ENCODE results near the gene MRPS10. TPM values are rescaled to one million over a fixed set of nuclear protein-coding genes. Genes with fewer than 3 reads are reported as not detected.
A peak's percentile ranks its signal among the peaks of the same experiment; 100 is the strongest.

The MRPS10 gene
- polyA plus RNA-seq, 3 donors = 9.2 to 33.0 (median 31.4) TPM

DNA sequence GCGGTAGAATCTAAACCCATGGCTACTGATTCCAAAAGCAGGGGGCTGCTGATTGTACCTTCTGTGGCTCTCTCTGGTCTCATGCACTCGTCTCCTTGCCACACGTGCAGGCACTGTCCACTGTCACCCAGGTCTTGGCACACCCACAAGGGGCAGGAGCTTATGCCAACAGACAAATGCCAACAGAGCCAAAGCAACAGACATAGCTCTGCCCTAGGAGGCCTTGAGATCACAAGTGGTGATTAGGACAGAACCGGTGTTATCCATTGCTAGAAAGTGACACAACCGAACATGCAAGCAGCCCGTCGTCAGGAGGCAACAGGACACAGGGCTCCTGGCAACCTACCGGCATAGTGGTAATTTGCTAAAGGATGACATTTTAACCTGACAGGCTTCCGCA, 36.8 kb upstream of the MRPS10 start:
- no peak overlapping the region for H3K4me3 Mint-ChIP-seq
- no peak overlapping the region for H3K9ac ChIP-seq (ENCODE audit: insufficient read depth, low read length, poor library complexity, severe bottlenecking)
- no peaks in the 10 kb centered on the region for H3K9me3 ChIP-seq (replicated peaks in 1 of 2; ENCODE audit: control insufficient read depth in 1 of 2, insufficient read depth in 1 of 2, low read length in 2 of 2)
- peaks cover 83 to 96% of the 10 kb centered on the region in 2 donors for H3K36me3 Mint-ChIP-seq
- H2AFZ ChIP-seq (ENCODE audit: insufficient read depth, low read depth, low read length, poor library complexity, severe bottlenecking) = no peak overlapping the region
- peaks cover 81 to 97% of the 10 kb centered on the region in 2 donors for H3K36me3 ChIP-seq (replicated peaks in 1 of 2; ENCODE audit: control insufficient read depth in 1 of 2, insufficient read depth in 2 of 2, low read length in 2 of 2)
- H3K27me3 ChIP-seq (ENCODE audit: control insufficient read depth in 2 of 2, insufficient read depth in 2 of 2, low read length in 2 of 2) = no peaks in the 10 kb centered on the region
- no peaks in the 10 kb centered on the region for H3K79me2 ChIP-seq (ENCODE audit: insufficient read depth, low read length)
- 99% methylated on average over 9 of the region's 9 CpGs for WGBS (ENCODE audit: insufficient coverage)
- H3K9me3 Mint-ChIP-seq = no peaks in the 10 kb centered on the region
- no peak for DNase-seq
- H4K20me1 ChIP-seq (ENCODE audit: insufficient read depth, low read length) = no peaks in the 10 kb centered on the region
- peaks cover 0 to 1% (median 1%) of the 10 kb centered on the region in 3 donors for H3K27me3 Mint-ChIP-seq (ENCODE audit: low read depth in 3 of 3)
- TF ChIP-seq, protein P1, sequence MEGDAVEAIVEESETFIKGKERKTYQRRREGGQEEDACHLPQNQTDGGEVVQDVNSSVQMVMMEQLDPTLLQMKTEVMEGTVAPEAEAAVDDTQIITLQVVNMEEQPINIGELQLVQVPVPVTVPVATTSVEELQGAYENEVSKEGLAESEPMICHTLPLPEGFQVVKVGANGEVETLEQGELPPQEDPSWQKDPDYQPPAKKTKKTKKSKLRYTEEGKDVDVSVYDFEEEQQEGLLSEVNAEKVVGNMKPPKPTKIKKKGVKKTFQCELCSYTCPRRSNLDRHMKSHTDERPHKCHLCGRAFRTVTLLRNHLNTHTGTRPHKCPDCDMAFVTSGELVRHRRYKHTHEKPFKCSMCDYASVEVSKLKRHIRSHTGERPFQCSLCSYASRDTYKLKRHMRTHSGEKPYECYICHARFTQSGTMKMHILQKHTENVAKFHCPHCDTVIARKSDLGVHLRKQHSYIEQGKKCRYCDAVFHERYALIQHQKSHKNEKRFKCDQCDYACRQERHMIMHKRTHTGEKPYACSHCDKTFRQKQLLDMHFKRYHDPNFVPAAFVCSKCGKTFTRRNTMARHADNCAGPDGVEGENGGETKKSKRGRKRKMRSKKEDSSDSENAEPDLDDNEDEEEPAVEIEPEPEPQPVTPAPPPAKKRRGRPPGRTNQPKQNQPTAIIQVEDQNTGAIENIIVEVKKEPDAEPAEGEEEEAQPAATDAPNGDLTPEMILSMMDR (IDR thresholded peaks at IDR 0.05) = no peak
- peaks cover 7% of the 10 kb centered on the region for H3K4me1 Mint-ChIP-seq
- H3K27ac ChIP-seq (ENCODE audit: low read depth in 1 of 2, low read length in 2 of 2) = no peak overlapping the region
- intact Hi-C loops (cut with micrococcal nuclease) = no loop called here
- H3K4me1 ChIP-seq (ENCODE audit: control insufficient read depth in 1 of 2, insufficient read depth in 2 of 2, low read length in 2 of 2) = no peaks in the 10 kb centered on the region
- H3K4me3 ChIP-seq (replicated peaks in 1 of 3; ENCODE audit: low read depth in 2 of 3, low read length in 3 of 3) = no peak overlapping the region
- no peak overlapping the region for H3K27ac Mint-ChIP-seq
- no peak overlapping the region for H3K4me2 ChIP-seq (replicated peaks; ENCODE audit: extremely low read depth, low read length, poor library complexity, severe bottlenecking)

DNA sequence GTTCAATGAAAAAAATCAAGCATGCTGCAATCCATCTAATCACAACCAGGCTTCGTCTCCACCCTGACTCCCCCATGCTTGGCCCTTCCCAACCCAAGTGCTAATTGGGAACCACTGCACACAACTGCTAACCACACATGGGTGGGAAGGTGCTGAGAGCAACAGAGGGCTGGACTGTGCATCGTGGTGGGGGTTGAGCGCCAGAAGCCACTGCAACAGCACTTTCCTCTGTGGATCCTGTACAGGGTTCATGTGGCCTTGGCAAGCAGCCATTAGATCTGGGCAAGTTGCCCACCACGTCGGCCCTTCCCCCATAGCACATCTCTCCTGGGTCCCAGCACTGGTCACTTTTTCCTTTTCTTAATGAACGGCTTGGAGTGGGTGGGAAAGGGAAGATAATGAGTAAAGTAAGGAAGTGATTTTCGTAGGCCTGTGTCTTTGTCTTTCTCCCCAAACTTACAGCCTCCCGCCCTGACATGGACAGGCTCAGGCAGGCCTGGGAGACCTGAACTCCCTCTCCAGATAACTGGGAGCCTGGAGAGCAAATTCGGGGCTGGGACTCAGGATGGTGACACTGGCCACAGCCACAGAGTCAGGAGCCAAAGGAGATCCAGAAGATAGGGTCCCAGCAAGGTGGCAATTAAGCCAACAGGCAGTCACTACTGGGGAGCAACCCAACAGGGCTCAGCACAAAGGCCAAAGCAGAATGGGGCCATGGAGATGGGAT, 34.4 kb upstream of the MRPS10 start:
- Histone ChIP-seq H3K4me2 (replicated peaks; ENCODE audit: extremely low read depth, low read length, poor library complexity, severe bottlenecking) (no peak overlapping the region), H3K9me3 (replicated peaks in 1 of 2; ENCODE audit: control insufficient read depth in 1 of 2, insufficient read depth in 1 of 2, low read length in 2 of 2) (no peaks in the 10 kb centered on the region), H3K36me3 (replicated peaks in 1 of 2; ENCODE audit: control insufficient read depth in 1 of 2, insufficient read depth in 2 of 2, low read length in 2 of 2) (peaks cover 78 to 97% of the 10 kb centered on the region in 2 donors), H4K20me1 (ENCODE audit: insufficient read depth, low read length) (no peaks in the 10 kb centered on the region), H3K27ac (ENCODE audit: low read depth in 1 of 2, low read length in 2 of 2) (peak overlapping the region in 1 of 2 donors; percentile 26), H2AFZ (ENCODE audit: insufficient read depth, low read depth, low read length, poor library complexity, severe bottlenecking) (no peak overlapping the region), H3K4me3 (replicated peaks in 1 of 3; ENCODE audit: low read depth in 2 of 3, low read length in 3 of 3) (no peak overlapping the region), H3K27me3 (ENCODE audit: control insufficient read depth in 2 of 2, insufficient read depth in 2 of 2, low read length in 2 of 2) (no peaks in the 10 kb centered on the region), H3K79me2 (ENCODE audit: insufficient read depth, low read length) (no peaks in the 10 kb centered on the region), H3K4me1 (ENCODE audit: control insufficient read depth in 1 of 2, insufficient read depth in 2 of 2, low read length in 2 of 2) (no peaks in the 10 kb centered on the region), H3K9ac (ENCODE audit: insufficient read depth, low read length, poor library complexity, severe bottlenecking) (peak overlapping the region; percentile 2)
- DNase-seq = no peak
- Mint-ChIP-seq H3K4me3 (no peak overlapping the region), H3K4me1 (peaks cover 10% of the 10 kb centered on the region), H3K27ac (peak overlapping the region in 3 of 7 donors; percentile 5 to 78 (median 61)), H3K9me3 (no peaks in the 10 kb centered on the region), H3K36me3 (peaks cover 79 to 96% of the 10 kb centered on the region in 2 donors), H3K27me3 (ENCODE audit: low read depth in 3 of 3) (peaks cover 0 to 1% (median 1%) of the 10 kb centered on the region in 3 donors)
- 28% methylated on average over 3 of the region's 9 CpGs for WGBS (ENCODE audit: insufficient coverage)
- intact Hi-C loops (cut with micrococcal nuclease) = no loop called here
- TF ChIP-seq, protein P1 (IDR thresholded peaks at IDR 0.05) = no peak
